DOHH2 (cell line): ENCODE measurements around the gene AXIN1.

Experiments
- H3F3A ChIP-seq: fragments of 200-600 bp; sonication (generic), shearing (Covaris generic); 2 replicates; pipeline ENCODE4 v1.6.0; 2016; ENCODE audit warnings: antibody characterized with exemption, mild to moderate bottlenecking; ENCODE audit not compliant: control insufficient read depth, insufficient read depth
- H3K27ac ChIP-seq: fragments of 200-600 bp; sonication (generic); 2 replicates; pipeline ENCODE4 v1.5.1; 2014; ENCODE audit warnings: low read depth, mild to moderate bottlenecking, low read length, moderate library complexity
- H3K27me3 ChIP-seq: fragments of 200-600 bp; sonication (generic); 2 replicates; pipeline ENCODE4 v1.6.1; 2014; ENCODE audit warnings: mild to moderate bottlenecking, low read length, mixed read lengths; ENCODE audit not compliant: control insufficient read depth
- H3K36me3 ChIP-seq: fragments of 200-600 bp; sonication (generic); 2 replicates; pipeline ENCODE4 v1.6.1; 2014; ENCODE audit warnings: mild to moderate bottlenecking, low read length, moderate library complexity, mixed read lengths; ENCODE audit not compliant: control insufficient read depth
- H3K4me1 ChIP-seq: fragments of 200-600 bp; sonication (generic); 2 replicates; pipeline ENCODE4 v1.6.1; 2014; ENCODE audit warnings: mild to moderate bottlenecking, low read length, mixed read lengths; ENCODE audit not compliant: control insufficient read depth
- H3K4me2 ChIP-seq: fragments of 200-600 bp; sonication (generic); 2 replicates; pipeline ENCODE4 v1.6.0; 2014; ENCODE audit warnings: mild to moderate bottlenecking, low read length, moderate library complexity
- H3K4me3 ChIP-seq: fragments of 200-600 bp; sonication (generic); 2 replicates; pipeline ENCODE4 v1.5.1; 2014; ENCODE audit warnings: mild to moderate bottlenecking, low read length, mixed read lengths
- H3K79me2 ChIP-seq: fragments of 200-600 bp; sonication (generic); 2 replicates; pipeline ENCODE4 v1.6.1; 2014; ENCODE audit warnings: mild to moderate bottlenecking, low read length, mixed read lengths; ENCODE audit not compliant: control insufficient read depth
- H3K9me2 ChIP-seq: fragments of 200-600 bp; sonication (generic); replicated peaks from 2 replicates; pipeline ENCODE4 v1.6.1; 2014; ENCODE audit warnings: mild to moderate bottlenecking, low read length, mixed read lengths; ENCODE audit not compliant: control insufficient read depth
- H3K9me3 ChIP-seq: fragments of 200-600 bp; sonication (generic); 2 replicates; pipeline ENCODE4 v1.6.1; 2014; ENCODE audit warnings: antibody characterized with exemption, low read length, mixed read lengths; ENCODE audit not compliant: control insufficient read depth, insufficient read depth
- H4K20me1 ChIP-seq: fragments of 200-600 bp; sonication (generic); 2 replicates; pipeline ENCODE4 v1.6.0; 2014; ENCODE audit warnings: low read depth, mild to moderate bottlenecking, antibody characterized with exemption, low read length, moderate library complexity; ENCODE audit not compliant: control insufficient read depth, insufficient read depth
- CTCF ChIP-seq: fragments of 200-600 bp; sonication (generic); IDR thresholded peaks from one replicate; pipeline ENCODE4 v1.5.1; 2014; ENCODE audit warnings: antibody characterized with exemption, mild to moderate bottlenecking, low read depth, low read length; ENCODE audit not compliant: poor library complexity, severe bottlenecking
- EZH2phosphoT487 ChIP-seq: fragments of 200-600 bp; sonication (generic); IDR thresholded peaks from 2 replicates; pipeline ENCODE4 v1.6.1; 2017; ENCODE audit warnings: borderline replicate concordance, mild to moderate bottlenecking, antibody characterized with exemption, low read length, moderate library complexity, mixed read lengths

The AXIN1 gene

GRCh38 chr16:340370-341091 is 12.0 kb downstream of the AXIN1 start:
- no peaks in the 10 kb centered on the region for H3K9me2 ChIP-seq
- no peaks in the 10 kb centered on the region for H3K4me1 ChIP-seq
- no peaks in the 10 kb centered on the region for H3K27me3 ChIP-seq
- H3K27ac ChIP-seq, result no peak overlapping the region
- H3K36me3 ChIP-seq, result peaks cover 17% of the 10 kb centered on the region
- H3K4me3 ChIP-seq, result no peak overlapping the region
- H3K4me2 ChIP-seq, result no peak overlapping the region
- H3K9me3 ChIP-seq, result no peaks in the 10 kb centered on the region
- no peak for TF ChIP-seq EZH2phosphoT487
- TF ChIP-seq CTCF, result no peak
- H4K20me1 ChIP-seq, result peaks cover 3% of the 10 kb centered on the region; the same call in 1 of the 2 replicates
- H3K79me2 ChIP-seq, result peaks cover 94% of the 10 kb centered on the region
- no peaks in the 10 kb centered on the region for H3F3A ChIP-seq

GRCh38 chr16:339680-340079 is 12.8 kb downstream of the AXIN1 start:
- Histone ChIP-seq H3K27me3 (no peaks in the 10 kb centered on the region), H3K9me2 (no peaks in the 10 kb centered on the region), H3K79me2 (peaks cover 94% of the 10 kb centered on the region), H4K20me1 (peaks cover 3% of the 10 kb centered on the region; the same call in 1 of the 2 replicates), H3K4me2 (no peak overlapping the region), H3F3A (no peaks in the 10 kb centered on the region), H3K9me3 (no peaks in the 10 kb centered on the region), H3K4me3 (no peak overlapping the region), H3K36me3 (peaks cover 10% of the 10 kb centered on the region), H3K4me1 (no peaks in the 10 kb centered on the region), H3K27ac (no peak overlapping the region)
- TF ChIP-seq CTCF (no peak), EZH2phosphoT487 (no peak)

GRCh38 chr16:337975-338575 is 14.4 kb downstream of the AXIN1 start:
- no peak overlapping the region for H3K27ac ChIP-seq
- H3K4me2 ChIP-seq, result no peak overlapping the region
- peaks cover 6% of the 10 kb centered on the region for H4K20me1 ChIP-seq

More at GRCh38 chr16:337975-338575, 14.4 kb downstream of the AXIN1 start:
- Histone ChIP-seq H3K9me2 (no peaks in the 10 kb centered on the region), H3K4me3 (no peak overlapping the region), H3K36me3 (peaks cover 7% of the 10 kb centered on the region; the same call in 1 of the 2 replicates), H3F3A (no peaks in the 10 kb centered on the region), H3K79me2 (peaks cover 94% of the 10 kb centered on the region), H3K9me3 (no peaks in the 10 kb centered on the region), H3K4me1 (no peaks in the 10 kb centered on the region), H3K27me3 (no peaks in the 10 kb centered on the region)
- TF ChIP-seq CTCF, result no peak
- TF ChIP-seq EZH2phosphoT487, result no peak
